Measurements from ENCODE around the gene NMRAL1.
A peak's percentile ranks its signal among the peaks of the same experiment; 100 is the strongest.

Gene NMRAL1

GRCh38 chr16:4474192-4474961 is at the start of gene NMRAL1:
NMRAL1 (minus strand) TSS chr16:4474625; CDS start chr16:4474132, 493 bp downstream.
- DNase-seq, result peak; percentile 82

GRCh38 chr16:4523686-4524085 is 49.3 kb upstream of the NMRAL1 start:
- no peak for DNase-seq

DNA sequence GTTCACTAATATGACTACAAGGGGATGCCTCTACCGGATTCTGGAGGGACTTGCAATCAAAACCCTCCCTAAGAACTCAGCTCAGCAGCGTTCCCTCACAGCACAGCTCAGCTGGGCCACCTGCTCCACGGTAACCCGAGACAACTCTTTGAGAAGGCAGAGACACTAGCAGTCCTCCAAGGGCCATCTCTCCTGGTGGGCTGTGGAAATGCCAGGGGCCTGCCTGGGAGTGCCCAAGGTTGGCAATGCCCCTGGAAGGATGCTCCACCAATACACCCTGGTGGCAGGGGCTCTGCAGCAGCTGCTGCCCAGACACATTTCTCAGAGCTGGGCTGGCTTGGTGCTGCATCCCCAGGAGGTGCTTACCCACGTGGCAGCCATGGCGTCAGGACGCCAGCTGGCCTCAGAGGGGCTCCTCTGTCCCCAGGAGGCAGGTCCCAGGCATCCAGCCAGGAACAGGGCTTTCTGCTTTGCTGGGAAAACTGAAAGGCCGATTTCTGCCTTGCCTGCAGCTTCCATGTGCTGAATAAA is 47.7 kb upstream of the NMRAL1 start:
- DNase-seq, result peak; percentile 89

- no peak for DNase-seq
Measured at GRCh38 chr16:4520913-4521312, 46.5 kb upstream of the NMRAL1 start.

DNA sequence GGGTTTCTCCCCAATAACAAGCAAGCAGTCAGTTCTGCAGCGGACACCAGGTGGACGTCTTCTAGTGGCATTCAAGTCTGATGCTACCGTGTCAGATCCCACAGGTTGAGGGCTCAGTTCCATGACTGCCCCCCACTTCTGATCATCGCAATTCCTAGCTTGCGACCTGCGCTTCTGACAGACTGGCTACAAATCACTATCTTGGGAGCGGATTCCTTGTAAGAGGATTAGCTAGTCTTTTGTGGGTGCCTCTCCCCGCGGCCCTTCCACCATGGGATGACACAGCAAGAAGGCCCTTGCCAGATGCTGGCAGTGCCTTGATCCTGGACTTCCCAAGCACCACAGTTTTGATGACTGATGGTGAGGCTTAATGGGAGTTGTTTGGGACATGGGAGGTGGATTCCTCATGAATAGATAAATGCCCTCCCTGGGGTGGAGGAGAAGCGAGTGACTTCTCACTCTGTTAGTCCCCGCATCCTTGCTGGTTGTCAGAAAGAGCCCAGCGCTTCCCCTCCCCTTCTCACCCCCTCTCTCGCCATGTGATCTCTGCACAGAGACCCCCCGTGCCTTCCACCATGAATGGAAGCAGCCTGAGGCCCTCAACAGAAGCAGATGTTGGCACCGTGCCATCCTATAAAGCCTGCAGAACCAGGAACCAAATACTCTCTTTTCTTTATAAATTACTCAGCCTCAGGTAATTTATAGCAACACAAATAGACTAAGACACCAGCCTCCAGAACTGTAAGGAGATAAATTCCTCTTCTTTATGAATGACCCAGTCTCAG is 45.0 kb upstream of the NMRAL1 start:
- DNase-seq, result no peak

DNA sequence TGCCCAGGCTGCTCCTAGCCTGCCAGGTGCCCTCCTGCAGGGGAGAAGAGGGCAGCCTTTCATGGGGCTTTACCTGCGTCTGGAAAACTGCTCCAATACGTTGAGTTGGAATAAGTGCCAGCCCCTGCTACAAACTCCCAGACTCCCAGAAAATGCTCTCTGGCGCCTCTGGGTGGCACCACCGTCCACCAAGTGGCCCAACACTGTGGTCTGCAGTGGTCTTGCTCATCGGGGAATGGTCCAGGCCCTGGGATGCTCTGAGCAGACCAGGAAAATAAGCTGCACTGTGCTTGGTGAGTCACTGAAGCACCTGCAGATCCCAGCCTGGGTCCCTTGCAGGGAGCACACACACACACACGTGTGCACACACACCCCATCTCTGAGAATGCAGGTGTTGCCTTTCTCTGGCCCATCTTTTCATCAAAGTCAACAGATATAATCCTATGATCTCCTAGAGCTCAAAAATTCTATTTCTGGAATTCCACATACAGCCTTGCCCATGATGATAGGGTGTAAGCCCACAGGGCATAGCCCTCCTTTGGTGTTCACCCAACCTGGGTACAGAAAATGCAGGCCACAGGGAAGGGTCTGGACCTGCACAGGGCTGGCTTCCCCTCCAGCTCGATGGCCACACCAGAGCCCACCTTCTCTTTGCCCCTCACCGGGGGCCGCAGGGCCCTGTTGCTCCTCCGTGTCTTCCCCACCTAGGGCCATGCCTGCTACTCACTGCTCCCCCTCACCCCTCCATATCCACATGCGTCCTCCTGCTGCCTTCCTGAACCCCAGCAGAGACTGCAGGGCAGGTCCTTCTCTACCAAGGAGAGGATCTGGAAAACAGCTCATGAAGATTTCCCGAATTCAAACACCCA is 43.6 kb upstream of the NMRAL1 start:
- DNase-seq, result peak; percentile 34

DNA sequence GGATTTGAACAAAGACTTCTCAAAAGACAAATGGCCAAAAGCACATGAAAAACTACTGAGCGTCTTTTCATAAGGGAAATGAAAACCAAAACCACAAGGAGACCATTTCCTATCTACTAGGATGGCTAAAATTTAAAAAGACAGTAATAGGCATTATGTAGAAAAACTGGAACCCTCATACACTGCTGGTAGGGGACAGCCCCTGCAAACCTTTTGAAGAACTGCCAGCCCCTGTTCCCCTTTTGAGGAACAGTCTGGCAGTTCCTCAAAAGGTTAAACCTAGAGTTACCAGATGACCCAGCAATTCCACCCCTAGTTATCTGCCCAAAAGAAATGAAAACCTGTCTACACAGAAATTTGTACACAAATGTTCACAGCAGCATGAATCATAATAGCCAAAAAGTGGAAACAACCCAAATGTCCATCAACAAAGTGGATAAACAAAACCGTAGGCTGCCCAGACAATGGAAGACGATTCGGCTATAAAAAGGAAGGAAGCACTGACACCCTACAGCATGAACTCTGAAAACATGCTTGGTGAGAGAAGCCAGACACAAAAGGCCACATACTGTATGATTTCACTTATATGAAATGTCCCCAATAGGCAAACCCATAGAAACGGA is 41.3 kb upstream of the NMRAL1 start:
- no peak for DNase-seq

DNA sequence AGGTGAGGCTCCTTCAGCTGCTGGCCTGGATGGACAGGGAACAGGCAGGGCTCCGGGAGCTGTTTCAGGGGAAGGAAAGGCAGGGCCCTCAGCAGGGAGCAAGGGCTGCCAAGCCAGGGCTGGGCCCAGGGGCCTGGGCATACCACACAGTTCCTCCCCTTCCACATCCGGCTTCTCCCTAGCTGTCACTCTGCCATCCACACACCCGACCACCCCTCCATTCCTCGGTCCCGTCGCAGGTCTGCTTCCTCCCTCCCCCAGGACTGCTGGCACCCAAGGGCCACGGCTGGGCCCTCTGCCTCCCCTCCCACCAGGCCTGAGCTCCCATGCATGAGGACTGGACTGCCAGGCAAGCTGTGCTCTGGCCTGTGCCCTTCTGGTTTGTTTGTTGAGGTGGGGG is 40.2 kb upstream of the NMRAL1 start:
- no peak for DNase-seq

GRCh38 chr16:4513881-4514280 is 39.5 kb upstream of the NMRAL1 start:
- no peak for DNase-seq

- DNase-seq, result no peak
Measured at GRCh38 chr16:4513086-4513860, 38.8 kb upstream of the NMRAL1 start.

GRCh38 chr16:4512473-4512872 is 38.0 kb upstream of the NMRAL1 start:
- DNase-seq, result no peak

DNA sequence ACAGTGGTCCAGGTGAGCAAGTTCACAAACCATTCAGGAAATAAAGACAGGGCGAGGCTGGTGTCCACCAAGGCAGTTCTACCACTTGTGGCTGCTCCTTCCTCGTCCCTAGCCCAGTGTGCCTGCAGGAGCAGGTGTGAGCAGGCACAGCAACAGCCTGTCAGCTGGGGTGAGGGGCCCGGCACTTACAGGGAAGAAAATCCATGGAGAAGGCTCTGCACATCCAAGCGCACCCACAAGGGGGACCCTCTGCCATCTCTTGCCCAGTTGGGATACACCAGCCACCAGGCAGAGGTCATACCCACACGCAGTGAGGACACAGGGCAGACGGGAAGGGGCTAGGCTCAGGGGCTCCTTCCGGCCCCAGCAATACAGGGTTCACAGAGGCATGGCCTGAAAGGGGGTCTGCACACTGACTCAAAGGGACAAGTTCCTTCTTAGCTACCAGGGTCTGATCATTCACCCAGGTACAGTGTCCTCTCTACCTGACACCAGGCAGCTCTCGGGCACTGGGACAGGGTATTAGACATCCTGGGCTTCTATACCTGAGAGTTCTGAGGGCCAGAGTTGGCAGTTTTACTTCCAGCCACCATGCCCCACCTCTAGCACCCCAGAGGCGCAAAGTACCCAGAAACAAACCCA is 37.1 kb upstream of the NMRAL1 start:
- peak; percentile 65 for DNase-seq

DNA sequence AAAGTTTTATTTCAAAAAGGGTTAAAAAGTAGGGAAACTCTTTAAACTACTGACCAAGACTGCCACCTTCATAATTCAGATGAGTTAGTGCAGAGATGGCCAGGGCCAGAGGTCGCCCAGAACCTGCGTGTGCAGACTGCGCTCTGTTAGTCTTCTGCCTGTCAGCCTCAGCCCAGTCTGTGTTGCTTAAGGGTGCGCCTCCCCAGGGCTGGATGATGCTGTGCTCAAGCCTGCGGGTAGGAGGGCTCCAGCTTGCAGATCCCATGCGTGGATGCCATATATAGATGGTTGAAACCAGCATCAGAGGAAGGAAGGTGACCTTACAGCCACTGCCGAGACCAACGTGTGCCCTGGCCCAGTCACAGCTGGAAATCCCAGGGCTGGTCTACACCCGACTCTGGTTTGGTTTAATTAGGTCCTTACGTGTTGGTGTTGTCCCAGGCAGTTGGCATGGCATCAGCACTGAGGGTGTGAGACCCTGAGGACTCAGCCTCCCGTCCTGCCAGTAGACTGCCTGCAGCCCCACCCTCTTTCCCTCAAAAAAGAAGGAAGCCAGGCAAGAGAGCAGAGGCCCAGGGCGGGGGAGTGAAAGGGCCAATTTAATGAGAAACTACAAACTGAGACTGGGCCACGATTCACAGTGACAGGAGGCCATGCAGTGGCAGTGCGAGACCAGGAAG is 36.5 kb upstream of the NMRAL1 start:
- DNase-seq, result no peak

DNA sequence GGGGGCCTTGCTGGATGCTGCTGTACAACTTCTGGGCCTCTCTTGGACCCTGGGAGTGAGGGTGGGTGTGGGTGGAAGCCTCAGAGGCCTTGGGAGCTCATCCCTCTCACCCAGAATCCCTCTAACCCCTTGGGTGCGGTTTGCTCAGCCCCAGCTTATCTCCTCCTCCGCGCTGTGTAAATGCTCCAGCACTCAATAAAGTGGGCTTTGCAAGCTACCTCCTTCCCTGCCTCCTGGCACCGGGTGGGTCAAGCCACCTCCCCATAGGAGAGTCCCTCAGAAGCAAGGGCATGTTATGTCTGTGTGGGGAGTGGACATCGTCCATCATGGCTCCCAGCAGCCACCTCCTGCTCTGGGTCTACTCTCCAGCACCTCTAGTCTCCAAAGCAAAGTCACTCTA is 35.7 kb upstream of the NMRAL1 start:
- no peak for DNase-seq

GRCh38 chr16:4509420-4509819 is 35.0 kb upstream of the NMRAL1 start:
- no peak for DNase-seq

DNA sequence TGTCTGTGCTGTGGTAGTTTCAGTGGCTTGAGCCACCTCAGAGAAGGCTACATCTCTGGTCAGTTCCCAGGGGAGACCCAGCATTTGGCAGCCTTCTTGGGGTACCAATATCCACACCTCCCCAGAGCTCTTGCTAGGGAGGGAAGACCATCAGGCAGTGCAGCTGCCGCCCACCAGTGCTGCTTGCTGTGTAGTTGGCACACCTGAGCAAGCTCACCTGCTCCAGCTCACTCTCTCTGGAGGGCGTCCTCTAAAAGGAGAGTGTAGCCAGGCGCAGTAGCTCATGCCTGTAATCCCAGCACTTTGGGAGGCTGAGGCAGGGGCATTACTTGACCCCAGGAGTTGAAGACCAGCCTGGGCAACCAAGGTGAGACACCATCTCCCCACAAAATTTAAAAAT is 34.4 kb upstream of the NMRAL1 start:
- DNase-seq, result no peak

DNA sequence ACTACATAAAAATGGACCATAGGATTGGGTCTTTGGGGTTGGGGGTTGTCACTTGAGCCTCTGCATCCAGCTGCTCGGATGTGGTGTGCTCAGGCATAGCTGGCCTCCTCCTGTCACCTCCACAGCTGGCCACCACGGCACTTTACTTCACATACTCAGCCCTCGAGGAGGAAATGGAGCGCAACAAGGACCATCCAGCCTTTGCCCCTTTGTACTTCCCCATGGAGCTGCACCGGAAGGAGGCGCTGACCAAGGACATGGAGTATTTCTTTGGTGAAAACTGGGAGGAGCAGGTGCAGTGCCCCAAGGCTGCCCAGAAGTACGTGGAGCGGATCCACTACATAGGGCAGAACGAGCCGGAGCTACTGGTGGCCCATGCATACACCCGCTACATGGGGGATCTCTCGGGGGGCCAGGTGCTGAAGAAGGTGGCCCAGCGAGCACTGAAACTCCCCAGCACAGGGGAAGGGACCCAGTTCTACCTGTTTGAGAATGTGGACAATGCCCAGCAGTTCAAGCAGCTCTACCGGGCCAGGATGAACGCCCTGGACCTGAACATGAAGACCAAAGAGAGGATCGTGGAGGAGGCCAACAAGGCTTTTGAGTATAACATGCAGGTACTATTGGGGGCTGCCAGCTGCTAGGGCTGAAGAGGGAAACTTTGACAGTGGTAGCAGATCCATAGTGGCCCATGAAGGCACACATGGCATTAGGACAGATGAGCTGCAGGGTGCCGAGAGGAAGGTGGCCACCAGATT is 33.3 kb upstream of the NMRAL1 start:
- no peak for DNase-seq

- DNase-seq, result peak; percentile 49
Measured at GRCh38 chr16:4506450-4506849, 32.0 kb upstream of the NMRAL1 start.

DNA sequence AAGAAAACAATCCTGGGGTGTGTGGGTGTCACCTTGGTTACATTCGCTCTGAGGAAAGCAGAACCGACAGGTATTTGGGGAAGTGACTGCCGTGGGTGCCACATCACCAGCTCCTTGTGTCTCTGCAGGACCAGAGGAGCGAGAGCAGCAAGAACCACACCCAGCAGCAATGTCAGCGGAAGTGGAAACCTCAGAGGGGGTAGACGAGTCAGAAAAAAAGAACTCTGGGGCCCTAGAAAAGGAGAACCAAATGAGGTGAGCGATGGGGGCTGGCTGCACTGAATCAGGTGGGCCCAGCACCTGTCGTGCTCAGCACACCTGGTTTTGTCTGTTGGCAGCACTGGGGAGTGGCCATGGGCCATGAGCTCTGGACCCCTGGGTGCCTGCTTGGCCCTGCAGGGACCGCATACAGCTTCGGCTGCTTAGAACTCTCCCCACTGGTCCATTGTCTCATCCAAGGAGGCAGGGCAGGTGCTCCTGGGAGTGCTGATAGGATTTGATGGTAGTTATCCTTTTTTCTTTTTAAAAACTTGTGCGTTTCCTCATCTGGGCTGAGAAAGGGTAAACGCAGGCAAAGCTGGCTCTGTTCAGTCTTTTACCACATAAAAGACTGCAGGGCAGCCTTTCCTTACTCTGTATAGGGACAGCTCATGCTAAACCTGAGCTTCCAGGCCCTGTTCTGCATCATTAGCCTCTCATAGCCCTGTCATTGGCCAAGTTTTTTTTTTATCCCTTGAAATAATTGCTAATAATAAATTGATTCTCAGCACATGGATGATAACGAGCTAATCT is 31.1 kb upstream of the NMRAL1 start:
- DNase-seq, result no peak

Data from NCI-H1694 (cell line).